Neural cell (in vitro differentiated cells): ENCODE results near the gene CNTNAP5. TPM values are rescaled to one million over a fixed set of nuclear protein-coding genes. Genes with fewer than 3 reads are reported as not detected.

Experiments used
- H2AFZ ChIP-seq: fragments of 200-600, 300-800 bp; sonication (generic), shearing (Covaris generic); 2 replicates; pipeline ENCODE4 v1.6.0; 2014; ENCODE audit warnings: low read depth, mild to moderate bottlenecking, antibody characterized with exemption, low read length, moderate library complexity
- H3F3A ChIP-seq: fragments of 200-600 bp; shearing (Covaris generic); 2 replicates; pipeline ENCODE4 v1.6.1; 2016; ENCODE audit warnings: mild to moderate bottlenecking, moderate library complexity, mixed read lengths, antibody characterized with exemption, low read length; ENCODE audit not compliant: insufficient read depth, poor library complexity, severe bottlenecking
- H3K27ac ChIP-seq: fragments of 200-600, 300-800 bp; sonication (generic), shearing (Covaris generic); 2 replicates; pipeline ENCODE4 v1.5.1; 2014; ENCODE audit warnings: mild to moderate bottlenecking, low read length, moderate library complexity
- H3K27me3 ChIP-seq: fragments of 300-800, 200-600 bp; sonication (generic), shearing (Covaris generic); 2 replicates; pipeline ENCODE4 v1.6.0; 2014; ENCODE audit warnings: mild to moderate bottlenecking, low read depth, low read length, moderate library complexity; ENCODE audit not compliant: insufficient read depth
- H3K36me3 ChIP-seq: fragments of 300-800, 200-600 bp; sonication (generic), shearing (Covaris generic); 2 replicates; pipeline ENCODE4 v1.5.1; 2014; ENCODE audit warnings: mild to moderate bottlenecking, antibody characterized with exemption, low read length, moderate library complexity; ENCODE audit not compliant: insufficient read depth
- H3K4me2 ChIP-seq: fragments of 300-800, 200-600 bp; sonication (generic), shearing (Covaris generic); 2 replicates; pipeline ENCODE4 v1.6.0; 2014; ENCODE audit warnings: mild to moderate bottlenecking, low read length
- H3K4me3 ChIP-seq: fragments of 300-800, 200-600 bp; sonication (generic), shearing (Covaris generic); 2 replicates; pipeline ENCODE4 v1.5.1; 2014; ENCODE audit warnings: mild to moderate bottlenecking, low read length, moderate library complexity
- H3K79me2 ChIP-seq: fragments of 200-600 bp; shearing (Covaris generic); replicated peaks from 2 replicates; pipeline ENCODE4 v1.6.0; 2014; ENCODE audit warnings: mild to moderate bottlenecking, low read length, moderate library complexity; ENCODE audit not compliant: insufficient read depth
- H3K9ac ChIP-seq: fragments of 300-800, 200-600 bp; sonication (generic), shearing (Covaris generic); 2 replicates; pipeline ENCODE4 v1.6.1; 2016; ENCODE audit warnings: mild to moderate bottlenecking, low read length, mixed read lengths
- H3K9me2 ChIP-seq: fragments of 200-600 bp; shearing (Covaris generic); 2 replicates; pipeline ENCODE4 v1.6.1; 2016; ENCODE audit warnings: mild to moderate bottlenecking, low read length, mixed read lengths; ENCODE audit not compliant: insufficient read depth
- H3K9me3 ChIP-seq: fragments of 200-600, 300-800 bp; sonication (generic), shearing (Covaris generic); 2 replicates; pipeline ENCODE4 v1.6.1; 2016; ENCODE audit warnings: mild to moderate bottlenecking, mixed run types, low read length, moderate library complexity, mixed read lengths
- H4K20me1 ChIP-seq: fragments of 200-600 bp; shearing (Covaris generic); 2 replicates; pipeline ENCODE4 v1.6.1; 2016; ENCODE audit warnings: mild to moderate bottlenecking, mixed run types; ENCODE audit not compliant: insufficient read depth
- EP300 ChIP-seq: fragments of 450-650 bp; conservative IDR thresholded peaks from 2 replicates; pipeline ENCODE4 v1.6.1; 2014; ENCODE audit warnings: antibody characterized with exemption, mild to moderate bottlenecking, moderate library complexity; ENCODE audit not compliant: poor library complexity, severe bottlenecking
- EZH2 ChIP-seq: fragments of 200-600, 300-800 bp; shearing (Covaris generic), sonication (generic); IDR thresholded peaks from 2 replicates; pipeline ENCODE4 v1.6.1; 2014; ENCODE audit warnings: antibody characterized with exemption, low read length, borderline replicate concordance, mild to moderate bottlenecking; ENCODE audit not compliant: insufficient read depth, poor library complexity, severe bottlenecking
- MXI1 ChIP-seq: fragments of 450-650 bp; conservative IDR thresholded peaks from 2 replicates; pipeline ENCODE4 v1.6.1; 2014; ENCODE audit warnings: antibody characterized with exemption, mild to moderate bottlenecking; ENCODE audit not compliant: poor library complexity, severe bottlenecking
- POLR2AphosphoS5 ChIP-seq: IDR thresholded peaks from 2 replicates; pipeline ENCODE4 v1.6.1; 2012
- RAD21 ChIP-seq: fragments of 450-650 bp; conservative IDR thresholded peaks from 2 replicates; pipeline ENCODE4 v1.6.1; 2014; ENCODE audit warnings: antibody characterized with exemption, mild to moderate bottlenecking, moderate library complexity
- SMC3 ChIP-seq: fragments of 450-650 bp; conservative IDR thresholded peaks from 2 replicates; pipeline ENCODE4 v1.6.1; 2014; ENCODE audit warnings: antibody characterized with exemption, mild to moderate bottlenecking, moderate library complexity; ENCODE audit not compliant: poor library complexity
- TAF1 ChIP-seq: IDR thresholded peaks from 2 replicates; pipeline ENCODE4 v1.6.1; 2012; ENCODE audit warnings: low read depth
- polyA plus RNA-seq: library from polyadenylated mRNA; depleted of rRNA; stranded (reverse); fragments of >200 nt; gene quantifications from 2 replicates; pipeline ENCODE4 v1.2.3, GENCODE V29; 2014
- TF ChIP-seq, protein P1 (sequence below): IDR thresholded peaks from 2 replicates; pipeline ENCODE4 v1.6.1; 2012; ENCODE audit warnings: borderline replicate concordance
- TF ChIP-seq, protein P2 (sequence below): fragments of 450-650 bp; IDR thresholded peaks from 2 replicates; pipeline ENCODE4 v1.5.1; 2014; ENCODE audit warnings: antibody characterized with exemption, mild to moderate bottlenecking, moderate library complexity; ENCODE audit not compliant: poor library complexity, severe bottlenecking

Gene CNTNAP5
- polyA plus RNA-seq, 1 donor from 2014 or later: 19.3 TPM

DNA sequence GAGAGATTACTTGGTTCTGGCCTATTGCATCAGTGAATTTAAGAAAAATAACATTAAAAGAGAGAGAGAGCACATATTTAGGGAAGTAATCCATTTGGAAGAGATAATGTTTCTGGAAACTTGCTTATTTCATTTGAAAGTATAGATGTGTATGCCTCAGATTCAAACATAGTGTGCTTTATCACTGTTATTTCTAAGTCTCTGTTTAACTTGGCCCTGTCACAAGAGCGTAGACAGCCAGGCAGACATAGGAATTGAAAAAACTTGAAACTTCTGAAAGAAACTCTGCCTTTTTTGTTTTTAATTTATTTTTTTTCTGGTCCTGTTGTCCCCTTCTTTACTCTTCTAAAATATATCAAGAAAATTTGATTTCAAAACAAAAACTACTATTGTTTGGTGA lies 849.1 kb downstream of the CNTNAP5 start:
- Histone ChIP-seq H3K36me3 (no peaks in the 10 kb centered on the region), H3K9ac (no peak overlapping the region), H3K27ac (no peak overlapping the region), H3K9me2 (no peaks in the 10 kb centered on the region), H3K4me2 (no peak overlapping the region), H4K20me1 (no peaks in the 10 kb centered on the region), H3F3A (no peaks in the 10 kb centered on the region), H3K4me3 (no peak overlapping the region), H2AFZ (no peak overlapping the region), H3K27me3 (no peaks in the 10 kb centered on the region), H3K9me3 (no peaks in the 10 kb centered on the region), H3K79me2 (no peaks in the 10 kb centered on the region)
- no peak for TF ChIP-seq EZH2
- TF ChIP-seq POLR2AphosphoS5: no peak
- no peak for TF ChIP-seq TAF1
- no peak for TF ChIP-seq SMC3
- no peak for TF ChIP-seq EP300
- no peak for TF ChIP-seq MXI1
- TF ChIP-seq, protein P1, sequence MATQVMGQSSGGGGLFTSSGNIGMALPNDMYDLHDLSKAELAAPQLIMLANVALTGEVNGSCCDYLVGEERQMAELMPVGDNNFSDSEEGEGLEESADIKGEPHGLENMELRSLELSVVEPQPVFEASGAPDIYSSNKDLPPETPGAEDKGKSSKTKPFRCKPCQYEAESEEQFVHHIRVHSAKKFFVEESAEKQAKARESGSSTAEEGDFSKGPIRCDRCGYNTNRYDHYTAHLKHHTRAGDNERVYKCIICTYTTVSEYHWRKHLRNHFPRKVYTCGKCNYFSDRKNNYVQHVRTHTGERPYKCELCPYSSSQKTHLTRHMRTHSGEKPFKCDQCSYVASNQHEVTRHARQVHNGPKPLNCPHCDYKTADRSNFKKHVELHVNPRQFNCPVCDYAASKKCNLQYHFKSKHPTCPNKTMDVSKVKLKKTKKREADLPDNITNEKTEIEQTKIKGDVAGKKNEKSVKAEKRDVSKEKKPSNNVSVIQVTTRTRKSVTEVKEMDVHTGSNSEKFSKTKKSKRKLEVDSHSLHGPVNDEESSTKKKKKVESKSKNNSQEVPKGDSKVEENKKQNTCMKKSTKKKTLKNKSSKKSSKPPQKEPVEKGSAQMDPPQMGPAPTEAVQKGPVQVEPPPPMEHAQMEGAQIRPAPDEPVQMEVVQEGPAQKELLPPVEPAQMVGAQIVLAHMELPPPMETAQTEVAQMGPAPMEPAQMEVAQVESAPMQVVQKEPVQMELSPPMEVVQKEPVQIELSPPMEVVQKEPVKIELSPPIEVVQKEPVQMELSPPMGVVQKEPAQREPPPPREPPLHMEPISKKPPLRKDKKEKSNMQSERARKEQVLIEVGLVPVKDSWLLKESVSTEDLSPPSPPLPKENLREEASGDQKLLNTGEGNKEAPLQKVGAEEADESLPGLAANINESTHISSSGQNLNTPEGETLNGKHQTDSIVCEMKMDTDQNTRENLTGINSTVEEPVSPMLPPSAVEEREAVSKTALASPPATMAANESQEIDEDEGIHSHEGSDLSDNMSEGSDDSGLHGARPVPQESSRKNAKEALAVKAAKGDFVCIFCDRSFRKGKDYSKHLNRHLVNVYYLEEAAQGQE: no peak
- TF ChIP-seq RAD21: no peak
- TF ChIP-seq, protein P2, sequence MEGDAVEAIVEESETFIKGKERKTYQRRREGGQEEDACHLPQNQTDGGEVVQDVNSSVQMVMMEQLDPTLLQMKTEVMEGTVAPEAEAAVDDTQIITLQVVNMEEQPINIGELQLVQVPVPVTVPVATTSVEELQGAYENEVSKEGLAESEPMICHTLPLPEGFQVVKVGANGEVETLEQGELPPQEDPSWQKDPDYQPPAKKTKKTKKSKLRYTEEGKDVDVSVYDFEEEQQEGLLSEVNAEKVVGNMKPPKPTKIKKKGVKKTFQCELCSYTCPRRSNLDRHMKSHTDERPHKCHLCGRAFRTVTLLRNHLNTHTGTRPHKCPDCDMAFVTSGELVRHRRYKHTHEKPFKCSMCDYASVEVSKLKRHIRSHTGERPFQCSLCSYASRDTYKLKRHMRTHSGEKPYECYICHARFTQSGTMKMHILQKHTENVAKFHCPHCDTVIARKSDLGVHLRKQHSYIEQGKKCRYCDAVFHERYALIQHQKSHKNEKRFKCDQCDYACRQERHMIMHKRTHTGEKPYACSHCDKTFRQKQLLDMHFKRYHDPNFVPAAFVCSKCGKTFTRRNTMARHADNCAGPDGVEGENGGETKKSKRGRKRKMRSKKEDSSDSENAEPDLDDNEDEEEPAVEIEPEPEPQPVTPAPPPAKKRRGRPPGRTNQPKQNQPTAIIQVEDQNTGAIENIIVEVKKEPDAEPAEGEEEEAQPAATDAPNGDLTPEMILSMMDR: no peak

DNA sequence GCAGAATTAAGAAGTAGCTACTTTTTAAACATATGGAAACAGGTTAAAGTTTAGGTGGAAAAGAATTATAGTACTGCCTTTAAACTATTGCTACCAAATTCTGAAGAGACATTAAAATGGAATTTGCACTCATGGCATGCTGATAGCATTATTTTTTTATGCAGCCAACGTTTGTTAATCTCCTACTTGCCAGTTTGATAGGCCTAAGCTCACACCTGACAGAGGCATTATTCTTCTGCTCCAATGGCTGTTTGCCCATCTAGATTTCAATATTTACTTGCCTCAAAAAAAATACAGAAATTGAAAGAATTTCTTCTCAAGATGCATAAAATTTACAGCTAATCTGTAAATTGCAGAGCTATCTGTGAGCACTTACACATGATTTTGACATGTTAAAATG lies 849.6 kb downstream of the CNTNAP5 start:
- no peak overlapping the region for H3K4me2 ChIP-seq
- H3K36me3 ChIP-seq: no peaks in the 10 kb centered on the region
- no peak overlapping the region for H3K27ac ChIP-seq
- H3K27me3 ChIP-seq: no peaks in the 10 kb centered on the region
- H4K20me1 ChIP-seq: no peaks in the 10 kb centered on the region
- H3K9me3 ChIP-seq: no peaks in the 10 kb centered on the region
- H3K9me2 ChIP-seq: no peaks in the 10 kb centered on the region
- H3K79me2 ChIP-seq: no peaks in the 10 kb centered on the region
- TF ChIP-seq RAD21 (no peak), SMC3 (no peak), EZH2 (no peak)
- no peaks in the 10 kb centered on the region for H3F3A ChIP-seq
- no peak overlapping the region for H3K4me3 ChIP-seq
- H2AFZ ChIP-seq: no peak overlapping the region
- no peak overlapping the region for H3K9ac ChIP-seq
